HCT116 (cell line): Measurements from ENCODE around the gene MAGI3.

Experiments used
- ATF3 ChIP-seq: IDR thresholded peaks from 2 replicates; pipeline ENCODE4 v1.6.1; 2012
- CTCF ChIP-seq, 3 experiments: fragments of 200-600 bp in 1 of 3; sonication (generic) in 1 of 3; IDR thresholded peaks in 2 of 3; conservative IDR thresholded peaks in 1 of 3; 2 replicates each; pipeline ENCODE4 v1.5.1; 2012 to 2017; ENCODE audit warnings: low read depth in 2 of 3, low read length in 2 of 3, antibody characterized with exemption in 1 of 3, borderline replicate concordance in 1 of 3, control low read depth in 1 of 3, mild to moderate bottlenecking in 1 of 3, mixed read lengths in 1 of 3, mixed run types in 1 of 3, moderate library complexity in 1 of 3; ENCODE audit not compliant: insufficient read depth in 1 of 3
- ELF1 ChIP-seq: IDR thresholded peaks from 2 replicates; pipeline ENCODE4 v1.6.1; 2012; ENCODE audit warnings: low read depth, borderline replicate concordance
- EZH2 ChIP-seq: fragments of 200-600 bp; sonication (generic); IDR thresholded peaks from 2 replicates; pipeline ENCODE4 v1.6.1; 2017; ENCODE audit warnings: antibody characterized with exemption, mixed run types
- EZH2phosphoT487 ChIP-seq: fragments of 200-600 bp; IDR thresholded peaks from 2 replicates; pipeline ENCODE4 v1.6.1; 2018; ENCODE audit warnings: antibody characterized with exemption, borderline replicate concordance
- FOSL1 ChIP-seq: IDR thresholded peaks from 2 replicates; pipeline ENCODE4 v1.6.1; 2012; ENCODE audit warnings: low read depth
- MAX ChIP-seq: IDR thresholded peaks from 2 replicates; pipeline ENCODE4 v1.6.1; 2012
- POLR2A ChIP-seq: IDR thresholded peaks from 2 replicates; pipeline ENCODE4 v1.7.0; 2011; ENCODE audit warnings: borderline replicate concordance; ENCODE audit not compliant: insufficient read depth, insufficient read length; ENCODE audit errors: extremely low read depth
- POLR2AphosphoS5 ChIP-seq: IDR thresholded peaks from 2 replicates; pipeline ENCODE4 v1.6.1; 2011; ENCODE audit warnings: mild to moderate bottlenecking, low read depth, low read length, moderate library complexity
- REST ChIP-seq: IDR thresholded peaks from 2 replicates; pipeline ENCODE4 v1.6.1; 2012; ENCODE audit warnings: low read depth
- SIN3A ChIP-seq: IDR thresholded peaks from 2 replicates; pipeline ENCODE4 v1.6.1; 2012; ENCODE audit warnings: low read depth
- ZNF274 ChIP-seq: fragments of 200-500 bp; sonication (Bioruptor generic); IDR thresholded peaks from 2 replicates; pipeline ENCODE4 v1.6.1; 2014; ENCODE audit warnings: mild to moderate bottlenecking, low read depth, low read length, inconsistent platforms

- TF ChIP-seq SIN3A (no peak), CTCF (IDR thresholded peaks at IDR 0.05 in 2 of 3, conservative IDR thresholded peaks at IDR 0.05 in 1 of 3; ENCODE audit: borderline replicate concordance in 1 of 3, insufficient read depth in 1 of 3, low read depth in 2 of 3, low read length in 2 of 3) (no peak), FOSL1 (no peak), POLR2AphosphoS5 (no peak), POLR2A (no peak), EZH2phosphoT487 (no peak), ATF3 (no peak), MAX (no peak), EZH2 (no peak), REST (no peak), ZNF274 (no peak), ELF1 (no peak)
Measured at GRCh38 chr1:113541106-113541505, 150.8 kb downstream of the MAGI3 start.
